HG03097 (cell line): ENCODE data around the gene MT1A.
A peak's percentile ranks its signal among the peaks of the same experiment; 100 is the strongest.

Source experiments
- ATAC-seq: cut with Tn5 transposase; IDR thresholded peaks from one replicate; pipeline ENCODE4 v1.9.1; 2021; ENCODE audit not compliant: unreplicated experiment, low FRiP score

The MT1A gene

DNA sequence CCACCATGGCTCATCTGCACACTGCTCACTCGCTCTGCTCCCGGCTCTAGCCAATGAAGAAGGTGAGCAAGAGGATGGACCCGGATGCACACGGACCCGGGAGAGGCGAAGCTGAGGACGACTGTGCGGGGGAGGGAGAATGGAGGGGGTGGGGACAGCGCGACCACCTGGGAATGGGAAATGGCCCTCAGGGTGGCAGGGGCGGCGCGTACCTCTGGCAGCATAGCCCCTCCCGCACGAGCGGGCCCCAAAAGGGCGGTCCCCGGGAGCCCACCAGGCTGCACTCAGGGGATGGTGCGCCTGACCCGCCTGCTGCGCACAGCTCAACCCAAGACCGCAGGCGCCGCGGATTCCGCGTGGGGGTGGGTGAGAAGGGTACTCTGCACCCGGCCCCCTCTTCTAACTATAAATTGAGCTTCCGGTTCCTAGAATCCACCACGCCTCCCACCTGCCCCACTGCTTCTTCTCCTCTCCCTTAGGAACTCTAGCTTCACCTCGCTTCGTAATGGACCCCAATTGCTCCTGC is 37.3 kb downstream of the MT1A start:
- no peak for ATAC-seq

DNA sequence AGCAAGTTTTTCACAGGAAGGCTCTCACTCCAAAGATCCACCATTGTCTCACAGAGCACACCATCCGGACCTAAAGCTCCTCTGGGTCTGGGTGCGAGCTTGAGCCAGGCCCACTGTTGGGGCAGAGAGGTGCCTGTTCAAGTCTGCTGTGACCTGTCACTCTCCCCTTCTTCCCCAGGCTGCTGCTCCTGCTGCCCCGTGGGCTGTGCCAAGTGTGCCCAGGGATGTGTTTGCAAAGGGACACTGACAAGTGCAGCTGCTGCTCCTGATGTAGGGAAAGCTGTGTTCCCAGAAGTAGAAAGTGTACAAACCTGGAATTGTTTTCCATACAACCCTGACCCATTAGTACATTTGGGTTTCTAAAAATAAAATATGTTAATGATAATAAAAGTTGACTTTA is 39.0 kb downstream of the MT1A start:
- ATAC-seq: no peak

DNA sequence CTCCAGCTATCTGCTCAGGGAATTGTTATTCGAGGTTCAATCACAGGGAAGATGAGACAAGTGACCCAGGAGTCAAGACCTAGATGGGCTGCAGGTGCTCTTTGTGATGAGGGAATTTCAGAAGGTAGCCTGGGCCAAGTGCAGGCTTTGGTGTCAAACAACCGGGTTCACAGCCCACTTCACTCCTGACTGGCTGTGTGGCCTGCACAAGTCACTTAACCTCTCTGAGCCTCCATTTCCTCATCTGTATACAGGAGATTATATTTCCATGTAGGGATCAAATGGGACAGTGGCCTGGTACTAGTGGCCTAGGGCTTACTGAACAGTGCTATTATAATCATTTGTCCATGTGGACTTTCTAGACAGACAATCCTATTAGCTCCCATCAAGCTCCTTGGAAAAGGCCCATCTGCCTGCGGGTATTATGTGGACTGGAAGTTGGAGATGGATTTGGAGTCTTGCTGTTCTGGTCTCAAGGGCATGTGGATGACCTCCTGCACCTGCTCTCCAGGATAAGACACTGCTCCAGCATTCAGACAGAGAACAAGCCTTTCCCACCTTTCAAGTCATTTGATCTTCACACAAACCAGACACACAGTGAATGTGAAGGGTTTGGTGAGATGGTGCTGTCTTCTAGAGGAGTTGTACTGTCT is 40.7 kb downstream of the MT1A start:
- ATAC-seq: no peak

DNA sequence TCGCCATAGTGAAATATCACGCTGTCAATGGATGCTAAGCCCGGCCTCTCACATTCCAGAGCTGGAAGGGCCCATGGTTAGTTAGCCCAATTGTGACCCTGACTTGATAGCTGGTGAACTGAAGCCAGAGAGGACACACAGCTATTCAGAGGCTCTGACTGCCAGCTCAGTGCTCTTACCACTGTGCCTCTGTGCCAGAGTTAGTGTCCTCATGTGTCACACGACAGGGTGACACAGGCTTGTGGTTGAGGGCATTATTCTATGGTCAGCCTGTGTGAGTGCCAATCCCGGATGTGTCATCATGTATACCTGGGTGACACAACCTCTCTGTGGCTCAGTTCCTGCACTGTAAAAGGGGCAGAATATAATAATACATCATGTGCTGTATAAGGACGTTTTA is 41.4 kb downstream of the MT1A start:
- ATAC-seq: no peak

DNA sequence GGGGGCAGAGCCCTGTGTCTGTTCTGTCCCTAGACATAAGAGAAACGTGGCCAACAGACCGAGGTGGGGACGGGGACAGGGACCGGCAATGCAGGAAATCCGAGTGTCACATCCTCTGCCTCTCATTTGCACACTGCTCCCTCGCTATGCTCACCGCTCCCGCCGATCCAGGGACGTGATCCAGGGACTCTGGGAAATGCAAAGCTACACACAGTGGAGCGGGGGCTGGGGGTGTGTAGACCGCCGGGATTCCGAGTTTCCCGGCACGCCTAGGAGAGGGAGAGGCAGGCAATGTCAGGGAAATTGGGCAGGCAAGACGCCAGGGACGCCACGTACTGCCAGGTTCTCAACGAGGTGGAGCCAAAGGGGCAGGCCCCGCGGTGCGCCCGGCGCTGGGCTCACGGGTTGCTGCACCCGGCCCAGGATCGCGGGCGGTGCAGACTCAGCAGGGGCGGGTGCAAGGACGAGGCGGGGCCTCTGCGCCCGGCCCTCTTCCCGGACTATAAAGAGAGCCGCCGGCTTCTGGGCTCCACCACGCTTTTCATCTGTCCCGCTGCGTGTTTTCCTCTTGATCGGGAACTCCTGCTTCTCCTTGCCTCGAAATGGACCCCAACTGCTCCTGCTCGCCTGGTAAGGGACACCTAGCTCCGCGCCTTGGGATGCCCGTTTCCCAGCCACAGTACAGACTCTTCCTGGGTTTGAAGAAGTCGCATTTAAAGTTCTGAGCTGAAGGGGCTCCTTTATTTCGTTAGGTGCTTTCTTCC is 43.7 kb downstream of the MT1A start, which contains the start of gene MT1X:
TSS of gene MT1X (plus strand) at position 532 of the 764 bp plus-strand sequence. CDS start at position 603, 71 bp downstream.
- peak; percentile 97 for ATAC-seq

DNA sequence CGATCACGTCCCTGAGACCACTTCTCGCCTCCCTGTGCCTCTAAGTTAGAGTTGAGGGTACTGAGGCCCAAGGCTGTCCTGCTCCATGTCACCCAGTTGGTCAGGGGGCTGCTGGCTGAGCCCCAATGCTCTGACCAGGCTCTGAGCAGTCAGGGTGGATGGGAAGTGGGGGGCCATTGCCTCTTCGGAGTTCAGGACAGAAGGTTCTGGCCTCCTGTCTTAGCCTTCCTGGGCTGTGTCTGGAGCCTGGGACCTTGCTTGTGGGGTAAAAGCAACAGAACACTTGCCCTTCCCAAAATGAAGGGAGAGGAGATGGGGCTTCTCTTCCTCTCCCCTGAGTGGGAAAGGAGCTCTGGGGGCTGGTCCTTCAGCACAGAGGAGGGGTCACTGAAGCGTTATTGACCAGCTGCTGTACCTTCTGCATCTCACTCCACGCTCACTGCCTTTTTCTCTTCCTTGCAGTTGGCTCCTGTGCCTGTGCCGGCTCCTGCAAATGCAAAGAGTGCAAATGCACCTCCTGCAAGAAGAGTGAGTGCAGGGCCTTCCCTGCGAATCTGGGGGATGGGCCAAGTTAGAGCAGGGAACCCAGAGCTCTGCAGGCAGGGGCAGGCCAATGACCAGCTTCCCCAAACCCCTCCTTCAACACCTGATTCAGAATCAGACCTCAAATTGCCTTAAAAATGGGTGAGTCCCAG is 44.4 kb downstream of the MT1A start:
- ATAC-seq: no peak

DNA sequence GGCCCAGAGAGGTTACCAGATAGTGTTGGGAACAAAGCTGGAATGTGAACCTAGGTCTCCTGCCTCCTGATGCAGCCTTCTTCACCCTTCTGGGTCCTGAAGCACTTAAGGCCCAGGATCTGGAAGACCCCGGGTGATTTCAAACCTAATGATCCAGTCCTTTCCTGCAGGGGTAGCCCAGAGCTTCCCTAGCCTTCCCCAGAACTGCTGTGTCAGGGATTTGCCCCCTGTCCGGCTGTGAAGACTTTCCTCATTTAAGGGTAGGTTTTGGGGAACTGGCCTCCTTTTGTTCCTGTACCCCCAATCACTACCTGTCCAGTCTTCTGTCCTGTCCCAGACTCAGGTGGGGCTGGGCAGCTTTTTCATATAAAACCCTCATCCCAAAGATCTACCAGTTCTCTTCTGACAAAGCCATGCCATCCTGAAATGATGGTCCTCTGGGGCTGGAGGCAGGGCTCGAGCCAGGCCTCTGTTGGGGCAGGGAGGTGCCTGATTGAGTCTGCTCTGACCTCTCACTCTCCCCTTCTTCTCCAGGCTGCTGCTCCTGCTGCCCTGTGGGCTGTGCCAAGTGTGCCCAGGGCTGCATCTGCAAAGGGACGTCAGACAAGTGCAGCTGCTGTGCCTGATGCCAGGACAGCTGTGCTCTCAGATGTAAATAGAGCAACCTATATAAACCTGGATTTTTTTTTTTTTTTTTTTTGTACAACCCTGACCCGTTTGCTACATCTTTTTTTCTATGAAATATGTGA is 45.1 kb downstream of the MT1A start:
- no peak for ATAC-seq

DNA sequence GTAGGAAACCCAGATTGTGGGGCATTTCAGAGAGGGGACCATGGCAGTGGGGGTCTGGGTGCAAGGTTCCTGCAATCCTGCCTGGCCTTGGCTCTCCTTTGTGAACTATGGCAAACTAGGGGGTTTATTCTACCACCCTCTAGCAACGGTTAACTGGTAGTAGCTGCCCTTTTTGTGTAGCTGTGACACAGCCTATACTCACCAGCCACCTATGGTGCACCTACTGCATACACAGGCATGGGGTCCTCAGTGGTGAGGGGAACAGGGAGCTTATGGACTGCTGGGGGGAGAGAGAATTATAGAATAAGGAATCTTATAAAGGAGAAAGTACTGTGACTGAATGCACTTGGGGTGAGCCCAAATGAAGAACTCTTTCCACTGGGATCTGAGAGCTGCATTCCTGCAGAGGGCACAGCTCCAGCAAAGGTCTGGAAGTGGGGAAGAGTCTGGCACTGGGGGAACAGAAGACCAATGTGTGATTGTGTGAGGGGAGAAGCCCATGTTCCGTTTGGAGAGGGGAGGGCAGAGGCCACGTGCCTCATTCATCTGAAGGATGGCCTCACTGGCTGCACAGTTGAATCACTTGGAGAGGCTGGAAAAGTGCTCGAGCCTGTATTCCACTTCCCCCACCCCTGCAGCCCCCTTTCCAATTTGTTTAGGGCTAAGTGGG is 45.9 kb downstream of the MT1A start:
- ATAC-seq: no peak

DNA sequence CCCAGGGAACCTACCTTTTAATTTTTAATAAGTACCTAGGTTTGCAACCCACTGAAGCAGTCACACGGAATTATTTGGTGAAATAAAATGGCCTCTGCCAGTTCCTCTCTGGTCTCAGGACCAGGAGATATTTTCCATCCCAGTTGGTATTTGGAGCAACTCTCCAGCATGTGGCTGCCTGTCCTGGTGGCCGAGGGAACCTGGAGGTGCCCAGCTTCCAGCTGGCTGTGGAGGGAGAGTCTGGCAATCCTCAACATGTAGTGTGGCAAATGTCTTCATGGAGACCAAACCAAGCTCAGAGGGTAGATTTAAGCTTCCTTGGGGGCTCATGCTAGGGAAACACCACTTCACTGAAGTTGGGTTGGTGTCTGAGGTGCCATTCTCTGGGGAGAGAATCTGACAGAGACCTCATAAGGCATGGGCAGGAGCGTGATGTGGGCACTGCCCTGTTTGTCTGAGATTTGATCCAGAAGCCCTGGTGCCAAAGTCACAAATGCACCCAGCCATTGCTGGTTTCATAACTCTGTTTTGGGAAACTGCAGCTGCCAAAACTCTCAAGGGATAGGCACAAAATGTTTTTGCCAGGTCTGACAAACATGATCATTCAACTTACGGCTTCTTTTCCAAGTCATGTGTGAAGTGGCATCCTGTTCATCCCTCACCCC is 46.6 kb downstream of the MT1A start:
- no peak for ATAC-seq

DNA sequence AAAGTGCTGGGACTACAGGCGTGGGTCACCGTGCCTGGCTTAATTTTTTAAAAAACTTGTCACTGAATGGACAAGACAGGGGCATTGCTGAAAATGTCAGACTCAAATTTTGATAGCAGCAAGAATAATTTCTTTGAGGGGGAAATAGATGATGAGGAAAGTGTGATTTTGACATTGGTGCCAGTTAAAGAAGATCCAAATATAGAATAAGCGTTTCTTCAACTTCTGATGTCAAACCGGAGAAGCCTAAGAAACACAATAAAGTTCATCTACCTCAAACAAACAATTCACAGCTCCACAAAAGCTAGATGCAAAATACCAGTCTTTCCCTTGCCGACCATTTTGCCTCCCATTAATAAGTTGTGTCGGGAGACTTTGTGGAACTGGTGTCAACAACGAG is 48.3 kb downstream of the MT1A start:
- no peak for ATAC-seq

DNA sequence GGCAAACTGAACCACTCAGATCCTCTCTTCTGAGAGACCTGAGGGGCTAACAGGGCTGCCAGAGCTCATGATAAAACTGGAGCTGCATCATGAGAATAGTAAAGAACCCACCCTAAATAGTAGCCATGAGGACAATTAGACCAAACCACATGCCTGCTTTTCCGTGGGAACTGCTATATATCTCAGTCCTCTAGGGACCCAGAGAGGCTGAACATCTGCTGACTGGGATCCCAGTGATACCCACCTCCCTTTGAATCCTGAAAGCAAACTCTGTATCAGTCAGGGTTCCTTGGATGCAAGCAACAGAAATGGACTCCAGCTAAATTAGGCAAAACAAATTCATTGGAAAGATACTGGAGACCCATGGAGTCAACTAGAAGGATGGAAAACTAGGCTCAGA is 50.3 kb downstream of the MT1A start:
- ATAC-seq: no peak

DNA sequence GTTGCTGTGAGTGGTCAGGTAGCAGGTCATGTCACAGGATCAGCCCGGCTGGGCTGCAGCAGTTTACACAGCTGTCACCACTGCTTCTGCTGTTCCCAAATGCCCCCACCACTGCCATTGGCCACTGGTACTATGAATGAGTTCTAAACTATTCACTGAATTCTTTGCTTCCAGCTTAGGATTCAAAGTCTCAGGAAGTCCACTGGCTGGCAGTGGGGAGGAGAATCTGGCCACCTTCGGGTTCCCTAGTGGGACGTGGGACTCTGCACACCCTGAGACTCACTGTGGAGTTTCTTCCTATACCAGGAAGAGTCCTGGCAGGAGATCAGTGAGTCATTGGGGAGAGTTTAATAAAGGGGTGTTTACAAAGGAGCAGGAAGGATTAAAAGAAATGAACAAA is 50.7 kb downstream of the MT1A start:
- no peak for ATAC-seq
